HG03039 (cell line): ENCODE data around the gene GPR39.
"Not testable (repeated sequence)": the region's sequence is repeated elsewhere in the genome, so short reads cannot be mapped to it uniquely, and the experiment has no call there.

Experiments used
- ATAC-seq: cut with Tn5 transposase; IDR thresholded peaks from one replicate; pipeline ENCODE4 v1.9.1; 2021; ENCODE audit warnings: mild to moderate bottlenecking, moderate library complexity; ENCODE audit not compliant: unreplicated experiment

GPR39 gene

DNA sequence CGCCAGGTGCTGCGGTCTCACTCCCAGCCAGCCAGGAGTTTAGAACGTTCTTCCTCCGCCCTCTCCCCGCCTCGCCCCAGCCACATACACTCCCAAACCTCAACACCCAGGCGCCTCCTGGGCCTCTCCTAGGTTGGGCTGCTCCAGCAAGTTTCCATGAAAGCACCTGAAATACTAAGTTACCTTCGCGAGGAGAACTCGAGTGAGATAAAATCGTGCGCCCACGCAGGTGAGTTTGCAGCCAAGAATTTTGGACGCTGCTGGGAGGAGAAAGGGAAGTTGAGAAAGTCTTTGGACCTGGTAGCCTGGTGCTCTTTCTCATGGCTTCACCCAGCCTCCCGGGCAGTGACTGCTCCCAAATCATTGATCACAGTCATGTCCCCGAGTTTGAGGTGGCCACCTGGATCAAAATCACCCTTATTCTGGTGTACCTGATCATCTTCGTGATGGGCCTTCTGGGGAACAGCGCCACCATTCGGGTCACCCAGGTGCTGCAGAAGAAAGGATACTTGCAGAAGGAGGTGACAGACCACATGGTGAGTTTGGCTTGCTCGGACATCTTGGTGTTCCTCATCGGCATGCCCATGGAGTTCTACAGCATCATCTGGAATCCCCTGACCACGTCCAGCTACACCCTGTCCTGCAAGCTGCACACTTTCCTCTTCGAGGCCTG lies at the start of gene GPR39:
GPR39 (plus strand) TSS at position 83 of the 673 bp plus-strand sequence.
- no peak for ATAC-seq

DNA sequence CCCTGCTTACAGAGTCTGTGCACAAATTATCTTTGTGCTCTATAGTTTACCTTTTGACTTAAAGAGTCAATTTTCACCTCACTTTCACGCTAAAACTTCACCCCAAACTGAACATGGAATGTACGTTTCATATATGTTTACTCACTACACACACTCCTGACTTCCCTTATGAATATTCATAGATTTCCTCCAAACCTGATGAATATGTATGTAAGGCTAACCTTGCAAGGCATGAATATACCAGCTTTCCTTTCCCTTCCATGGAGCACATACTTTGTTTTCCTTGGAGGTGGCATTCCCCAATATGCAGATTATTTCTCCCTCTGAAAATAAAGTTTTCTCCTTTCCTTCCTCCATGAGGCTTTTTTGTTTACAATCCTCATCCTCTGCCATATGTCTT lies 48.4 kb upstream of the GPR39 start:
- no peak for ATAC-seq

DNA sequence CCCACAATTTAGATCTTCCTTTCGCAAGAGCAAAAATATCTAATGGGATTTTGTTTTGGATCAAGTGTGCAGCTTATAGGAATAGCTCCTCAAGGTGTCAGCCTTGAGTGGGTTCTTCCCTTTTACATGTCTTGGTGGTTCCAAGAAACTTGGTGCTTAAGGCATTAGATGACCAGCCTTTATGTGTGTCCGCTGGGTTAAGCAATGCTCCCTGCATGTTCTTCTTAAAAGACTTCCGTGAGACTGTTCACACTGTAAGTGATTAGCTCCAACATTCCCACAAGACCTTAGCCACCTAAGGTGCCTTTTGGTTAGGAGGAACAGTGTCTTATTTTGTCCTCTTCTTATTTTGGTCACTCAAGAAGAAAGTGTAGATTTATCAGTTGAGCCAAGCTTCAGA lies 44.3 kb upstream of the GPR39 start:
- ATAC-seq = no peak

DNA sequence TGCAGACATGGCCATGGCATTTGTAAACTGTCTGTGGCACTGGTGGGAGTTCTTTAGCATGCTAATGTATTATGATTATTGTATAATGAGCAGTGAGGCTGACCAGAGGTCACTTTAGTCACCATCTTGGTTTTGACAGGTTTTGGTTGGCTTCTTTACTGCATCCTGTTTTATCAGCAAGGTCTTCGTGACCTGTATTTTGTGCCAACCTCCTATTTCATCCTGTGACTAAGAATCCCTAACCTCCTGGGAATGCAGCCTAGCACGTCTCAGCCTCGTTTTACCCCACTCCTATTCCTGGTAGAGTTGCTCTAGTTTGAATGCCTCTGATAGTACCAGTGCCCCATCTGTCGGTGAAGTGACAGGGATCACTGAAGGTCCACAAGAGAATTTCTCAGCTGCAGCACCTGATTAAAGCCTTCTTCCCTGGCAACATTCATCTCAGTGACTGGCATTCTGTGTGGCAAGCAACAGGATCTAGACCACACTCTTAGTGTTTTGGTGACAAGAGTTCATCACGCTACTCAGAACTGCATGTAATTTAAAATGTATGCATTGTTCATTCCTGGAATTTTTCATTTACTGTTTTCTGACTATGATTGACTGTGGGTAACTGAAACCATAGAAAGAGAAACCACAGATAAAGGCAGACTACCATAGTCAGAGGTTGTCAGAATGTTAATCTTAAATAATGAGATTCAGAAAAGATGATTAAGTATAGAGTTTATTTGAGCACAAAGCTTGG lies 43.0 kb upstream of the GPR39 start:
- ATAC-seq = no peak

DNA sequence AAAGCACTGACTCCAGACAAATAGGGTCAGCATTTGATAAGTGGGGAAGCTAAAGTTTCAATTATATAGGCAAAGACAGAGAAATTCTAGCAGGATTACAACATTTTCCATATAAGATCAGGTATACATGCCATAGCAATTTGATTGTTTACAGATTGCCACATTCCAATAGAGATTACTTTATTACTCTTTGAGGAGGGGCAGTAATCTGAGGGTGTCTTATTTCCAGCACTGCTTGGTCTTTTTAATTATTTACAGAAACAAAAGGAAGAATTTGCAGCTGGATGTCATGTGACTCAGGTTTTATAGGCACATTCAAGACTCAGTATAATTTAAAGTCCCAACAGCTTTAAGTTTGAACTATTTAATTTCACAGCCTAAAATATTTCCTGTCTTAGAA lies 42.5 kb upstream of the GPR39 start:
- no peak for ATAC-seq

DNA sequence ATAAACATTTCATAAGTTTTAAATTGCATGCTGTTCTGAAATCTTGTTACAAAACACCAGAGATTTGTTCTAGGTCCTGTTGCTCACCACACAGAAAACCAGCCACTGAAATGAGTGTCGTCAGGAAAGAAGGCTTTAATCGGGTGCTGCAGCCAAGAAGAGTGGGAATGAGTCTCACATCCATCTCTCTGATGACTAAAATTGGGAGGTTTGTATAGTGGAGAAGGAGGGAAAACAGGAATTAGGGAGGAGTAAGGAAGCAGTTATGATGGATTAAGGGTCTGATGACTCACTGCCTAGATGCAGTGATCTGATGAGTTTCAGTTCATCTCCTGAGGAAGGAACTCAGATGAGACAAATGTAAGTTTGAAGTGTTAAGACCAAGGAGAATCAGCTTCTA lies 42.1 kb upstream of the GPR39 start:
- ATAC-seq = no peak

DNA sequence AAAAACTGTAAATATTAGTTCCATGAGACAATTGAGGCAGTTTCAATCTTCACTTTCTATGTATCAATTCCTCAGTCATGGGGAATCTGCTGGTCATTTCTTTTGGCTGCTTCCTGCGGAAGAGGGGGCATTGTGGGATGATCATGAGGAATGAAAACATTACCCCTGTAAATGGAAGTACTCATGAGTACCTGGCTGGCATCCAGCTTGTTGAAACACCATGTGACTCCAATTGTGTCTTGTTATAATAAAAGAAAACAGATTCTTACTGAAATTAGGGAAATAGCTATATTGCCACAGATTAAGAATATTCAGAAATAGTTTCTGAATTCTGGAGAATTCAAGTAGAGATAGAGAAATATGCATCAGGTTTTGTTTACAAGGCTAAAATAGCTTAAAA lies 41.6 kb upstream of the GPR39 start:
- no peak for ATAC-seq

DNA sequence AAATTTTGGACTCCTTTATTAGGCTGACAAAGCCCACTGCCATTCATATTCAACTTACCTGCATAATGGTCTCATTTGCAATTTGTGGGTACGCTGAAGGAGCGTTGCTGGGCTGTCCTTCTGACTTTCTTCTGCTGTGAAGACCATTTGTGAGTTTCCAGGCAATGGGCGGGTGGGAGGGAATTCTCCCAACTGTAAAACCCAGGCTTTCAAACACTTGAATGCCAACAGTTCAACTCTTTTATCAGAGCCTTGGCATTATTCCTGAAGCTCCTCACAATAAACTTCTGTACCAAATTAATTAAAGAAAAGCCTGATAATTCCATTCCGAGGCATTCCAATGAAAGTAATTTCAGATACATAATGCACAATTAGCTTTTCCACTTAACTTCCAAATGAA lies 35.2 kb upstream of the GPR39 start:
- ATAC-seq = no peak

DNA sequence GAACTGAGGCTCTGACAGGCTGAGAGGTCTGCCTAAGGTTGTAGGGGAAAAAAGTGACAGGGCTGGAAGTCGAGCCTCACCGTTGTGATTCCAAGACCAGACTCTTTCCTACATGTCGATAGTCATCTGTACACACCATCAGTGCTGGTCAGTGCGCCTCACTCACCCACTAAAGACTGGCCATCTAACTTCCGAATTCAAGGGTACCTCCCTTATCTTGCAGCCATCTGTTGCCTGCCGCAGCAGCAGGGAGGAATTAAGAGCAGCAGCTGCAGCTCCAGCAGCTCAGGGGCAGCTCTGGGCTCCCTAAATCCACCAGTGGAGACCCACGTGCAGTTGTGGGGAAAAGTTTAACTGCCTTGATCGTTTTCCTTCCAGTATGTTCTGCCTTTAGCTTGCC lies 32.6 kb upstream of the GPR39 start:
- no peak for ATAC-seq

DNA sequence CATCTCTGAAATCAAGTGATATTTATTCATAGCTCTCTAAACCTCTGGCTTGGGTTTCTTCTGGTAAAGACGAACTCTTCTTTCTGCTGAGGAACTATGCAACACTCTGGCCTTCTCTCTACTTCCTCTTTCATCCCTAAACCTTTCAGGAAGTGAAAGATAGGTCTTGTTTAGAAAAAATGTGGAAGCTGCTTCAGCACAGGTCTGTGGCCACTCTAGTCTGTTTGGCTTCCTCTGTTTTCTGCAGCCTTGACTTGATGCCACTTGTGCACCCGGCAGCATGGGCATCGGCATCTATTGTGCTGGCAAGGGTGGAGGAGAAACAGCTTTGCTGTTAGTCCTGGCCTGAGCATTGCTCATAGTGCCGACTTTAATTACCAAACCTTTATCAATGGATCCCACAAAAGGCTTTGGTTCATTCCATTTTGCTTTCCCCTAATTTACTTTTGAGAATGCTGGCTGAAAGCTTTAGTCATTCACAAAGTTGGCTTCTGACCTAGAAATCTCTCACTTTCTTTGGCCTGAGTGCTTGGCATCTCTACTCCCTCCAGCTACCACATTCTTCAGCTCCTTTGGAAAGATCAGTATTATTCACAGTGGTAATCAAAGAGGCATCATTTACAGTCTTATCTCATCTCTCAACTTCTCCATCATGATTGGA lies 32.0 kb upstream of the GPR39 start:
- ATAC-seq = no peak

DNA sequence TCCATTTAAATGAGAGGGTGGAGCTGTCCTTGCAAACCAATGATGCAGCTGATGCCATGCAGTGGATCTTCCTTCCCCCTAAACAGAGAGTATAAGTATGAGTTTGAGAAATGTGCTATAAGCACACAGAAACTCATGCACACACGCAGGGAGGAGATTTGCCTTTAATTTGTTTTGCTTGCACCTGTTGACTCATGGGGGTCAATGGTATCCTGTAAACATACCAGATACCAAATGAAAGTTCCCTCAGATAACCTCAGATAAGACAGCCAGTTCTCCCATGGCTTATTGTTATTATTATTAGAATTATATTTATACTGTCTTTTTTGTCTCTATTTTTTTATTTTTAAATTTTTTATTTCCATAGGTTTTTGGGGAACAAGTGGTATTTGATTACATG lies 29.5 kb upstream of the GPR39 start:
- ATAC-seq = no peak

DNA sequence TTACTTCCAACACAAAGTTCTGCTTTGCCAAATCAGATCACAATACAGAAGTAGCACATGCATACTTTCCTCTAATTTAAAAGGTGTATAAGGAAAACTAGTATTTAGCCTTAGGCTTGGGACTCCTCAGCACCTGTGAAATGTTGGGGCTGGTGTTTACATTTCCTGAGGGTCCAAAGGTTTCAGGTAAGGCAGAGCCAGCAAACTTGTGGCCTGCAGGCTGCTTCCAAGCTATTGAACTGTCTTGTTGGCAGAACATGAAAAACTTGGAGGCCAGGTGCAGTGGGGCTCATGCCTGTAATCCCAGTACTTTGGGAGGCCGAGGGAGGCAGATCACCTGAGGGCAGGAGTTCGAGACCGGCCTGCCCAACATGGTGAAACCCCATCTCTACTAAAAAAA lies 26.5 kb upstream of the GPR39 start:
- ATAC-seq = no peak

DNA sequence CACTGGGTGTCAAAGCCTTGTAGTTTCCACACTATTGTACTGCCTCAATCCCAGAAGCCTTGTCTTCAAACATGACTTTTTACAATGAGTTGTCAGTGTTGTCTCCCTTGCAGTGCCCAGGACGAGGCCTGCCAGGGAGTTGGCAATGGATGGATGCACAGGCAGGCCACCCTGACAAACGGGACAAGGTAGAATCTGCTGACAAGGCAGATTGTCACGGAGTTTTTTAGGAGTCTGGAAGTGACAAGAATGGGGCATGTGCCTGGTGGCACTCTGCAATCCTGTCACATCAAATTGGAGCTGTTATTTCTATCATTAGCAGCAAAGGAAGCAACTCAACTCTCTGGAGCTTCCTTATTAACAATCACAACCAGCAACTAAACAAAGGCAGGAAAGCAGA lies 25.2 kb upstream of the GPR39 start:
- no peak for ATAC-seq

DNA sequence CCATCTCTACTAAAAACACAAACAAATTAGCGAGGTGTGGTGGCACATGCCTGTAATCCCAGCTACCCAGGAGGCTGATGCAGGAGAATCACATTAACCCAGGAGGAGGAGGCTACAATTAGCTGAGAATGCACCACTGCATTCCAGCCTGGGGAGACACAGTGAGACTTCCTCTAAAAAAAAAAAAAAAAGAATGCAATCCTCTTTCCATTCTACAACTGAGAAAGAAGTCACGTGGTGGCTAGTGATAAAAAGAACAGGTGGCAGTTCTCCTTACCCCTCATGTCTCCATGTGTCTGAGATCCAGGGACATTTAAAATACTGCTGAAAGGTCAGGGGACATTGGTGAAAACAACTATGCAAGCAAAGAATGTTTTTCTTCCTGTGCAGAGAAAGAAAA lies 24.4 kb upstream of the GPR39 start:
- ATAC-seq = no peak

DNA sequence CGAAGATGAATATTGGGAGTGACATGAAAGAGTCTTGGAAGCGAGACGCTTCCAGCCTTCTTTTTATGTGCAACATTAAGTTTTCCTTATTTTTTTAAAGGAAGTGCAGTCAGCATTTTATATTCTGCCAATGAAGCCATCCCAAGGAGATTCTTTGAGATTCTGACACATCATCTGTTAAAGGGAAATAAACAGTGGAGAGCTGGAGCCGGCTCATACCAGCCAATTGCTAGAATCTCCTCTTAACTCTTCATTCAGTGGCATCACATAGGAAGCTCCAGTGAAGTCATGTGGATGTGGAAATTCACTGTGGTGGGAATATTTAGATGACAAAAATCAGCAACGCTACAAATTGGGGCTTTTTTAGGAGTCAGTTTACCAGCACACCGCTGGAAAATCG lies 23.7 kb upstream of the GPR39 start:
- no peak for ATAC-seq

DNA sequence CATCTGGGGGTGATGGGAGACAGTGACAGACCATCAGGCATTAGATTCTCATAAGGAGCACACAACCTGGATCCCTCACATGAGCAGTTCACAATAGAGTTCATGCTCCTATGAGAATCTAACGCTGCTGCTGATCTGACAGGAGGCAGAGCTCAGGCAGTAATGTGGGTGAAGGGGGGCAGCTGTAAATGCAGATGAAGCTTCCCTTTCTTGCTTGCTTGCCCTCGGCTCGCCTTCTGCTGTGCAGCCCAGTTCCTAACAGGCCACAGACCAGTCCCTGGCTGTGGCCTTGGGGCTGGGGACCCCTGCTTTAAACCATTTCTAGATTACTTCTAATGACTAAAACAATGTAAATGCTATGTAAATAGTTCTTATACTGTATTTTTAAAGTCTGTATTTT lies 19.6 kb upstream of the GPR39 start:
- ATAC-seq = not testable (repeated sequence)

DNA sequence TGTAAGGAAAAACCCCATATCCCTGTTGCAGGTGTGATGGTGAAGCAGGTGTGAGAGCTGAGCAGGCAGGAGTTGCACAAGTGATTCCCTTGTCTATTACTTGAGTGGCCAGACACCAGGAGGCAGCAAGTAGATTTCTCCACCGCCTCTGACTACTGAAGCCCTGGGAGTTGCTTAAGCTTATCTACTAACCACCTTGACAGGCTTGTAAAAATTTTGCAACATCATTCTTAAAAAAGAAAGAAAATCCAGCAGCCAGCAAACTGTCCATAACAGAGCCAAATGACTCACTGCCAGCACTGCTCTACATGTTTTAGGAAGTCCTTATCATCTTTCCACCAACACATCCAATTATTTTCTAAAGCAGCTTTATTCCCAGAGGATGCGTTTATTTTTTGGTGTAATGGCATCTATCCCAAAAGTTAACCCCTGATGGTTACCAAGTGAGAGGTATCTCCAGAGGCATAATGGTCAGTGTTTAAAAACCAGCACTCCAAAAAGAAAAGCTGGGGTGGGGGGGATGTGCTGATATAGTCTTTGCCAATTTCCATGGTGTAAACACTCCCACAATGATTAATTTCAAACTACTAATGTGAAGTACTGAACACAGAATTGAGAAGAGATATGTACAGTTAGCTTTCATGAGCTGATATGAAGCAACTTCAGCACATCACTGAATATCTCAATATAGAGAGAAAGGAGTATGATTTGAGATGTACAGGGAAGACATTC lies 16.3 kb upstream of the GPR39 start:
- ATAC-seq = no peak

DNA sequence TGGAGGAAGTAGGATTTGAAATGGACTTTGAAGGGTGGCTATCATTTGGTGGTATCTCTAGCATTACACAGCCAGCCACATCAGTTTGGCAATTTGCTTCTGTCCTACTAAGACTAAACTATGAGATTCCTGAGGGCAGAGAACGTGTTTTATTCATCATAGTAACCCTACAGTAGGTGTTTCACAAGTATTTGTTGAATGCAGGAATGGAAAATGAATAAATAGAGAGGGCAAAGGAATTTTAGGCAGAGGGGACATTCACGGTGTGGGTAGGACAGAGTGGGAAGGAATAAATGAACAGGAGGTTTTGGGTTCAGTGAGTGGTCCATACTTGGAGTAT lies 15.7 kb upstream of the GPR39 start:
- no peak for ATAC-seq

DNA sequence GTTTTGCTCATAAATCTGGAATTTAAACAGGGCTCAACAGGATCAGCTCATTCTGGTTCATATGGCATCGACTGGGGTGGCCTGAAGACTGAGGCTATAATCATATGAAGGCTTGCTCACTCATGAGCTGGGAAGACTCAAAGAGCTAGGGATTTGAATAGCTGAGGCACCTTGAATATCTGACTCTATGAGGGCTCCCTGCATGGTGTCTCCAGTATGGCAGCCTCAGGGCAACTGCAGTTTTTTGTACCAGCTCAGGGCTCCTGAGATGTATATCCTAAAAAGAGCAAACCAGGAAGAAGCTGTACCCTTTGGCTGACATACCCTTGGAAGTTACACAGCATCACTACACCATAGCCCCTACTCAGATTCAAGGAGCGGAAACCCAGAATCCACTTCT lies 15.3 kb upstream of the GPR39 start:
- no peak for ATAC-seq

DNA sequence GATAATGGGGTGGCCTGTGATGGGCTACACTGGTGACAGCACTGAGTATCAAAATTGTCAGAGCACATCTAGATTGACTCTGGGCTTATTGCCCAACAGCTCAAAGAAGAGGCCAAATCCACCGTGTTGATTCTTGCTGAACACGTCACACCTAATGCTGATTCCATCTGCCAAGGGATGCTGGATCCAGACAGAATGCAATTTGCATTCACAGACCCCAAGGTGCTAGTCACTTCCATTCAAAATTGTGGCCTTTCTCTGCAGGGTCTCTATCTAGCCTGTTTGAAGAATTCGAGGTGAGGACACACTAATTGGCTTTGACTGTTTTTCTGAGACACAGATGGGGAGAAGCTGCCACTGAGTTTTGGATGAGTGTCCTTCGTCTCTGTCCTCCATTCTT lies 13.5 kb upstream of the GPR39 start:
- no peak for ATAC-seq

DNA sequence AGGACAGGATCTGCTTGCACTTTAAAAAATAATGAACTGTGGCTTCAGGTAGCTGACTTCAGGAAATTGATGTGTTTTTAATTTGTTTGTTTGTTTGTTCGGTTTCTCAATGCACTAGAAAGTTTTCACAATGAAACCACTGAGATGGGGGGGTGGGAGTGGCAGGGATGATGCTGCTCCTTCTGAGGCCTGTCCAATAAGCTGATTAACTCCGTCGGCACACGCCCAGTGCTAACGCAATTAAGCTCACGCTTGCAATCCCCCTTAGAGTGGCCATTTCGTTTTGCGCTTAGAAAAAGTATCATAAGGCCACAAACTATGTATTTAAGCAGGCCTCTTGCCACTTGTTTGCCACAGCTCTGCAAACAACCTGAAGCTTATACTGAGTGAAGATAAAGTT lies 12.5 kb upstream of the GPR39 start:
- no peak for ATAC-seq

DNA sequence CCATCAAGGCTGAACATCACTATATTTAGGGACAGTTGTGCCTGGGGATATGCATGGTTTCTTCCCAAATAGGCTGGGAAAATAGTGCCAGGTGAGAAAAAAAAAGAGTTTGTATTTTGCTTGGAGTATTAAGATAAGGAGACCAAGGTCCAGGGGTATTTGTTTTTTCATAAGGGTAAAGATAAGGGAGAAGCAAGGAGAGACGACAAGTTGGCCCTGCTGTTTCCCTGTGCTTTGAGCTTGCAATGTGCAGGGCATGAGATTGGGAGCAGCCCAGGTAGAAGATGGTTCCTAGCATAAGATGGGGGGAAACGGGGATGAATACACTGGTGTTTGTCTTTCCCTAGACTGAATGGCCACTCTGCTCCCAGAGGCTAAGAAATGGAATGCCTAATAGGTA lies 8.8 kb upstream of the GPR39 start:
- no peak for ATAC-seq
